Eye (tissue), 1 donor: ENCODE results near the gene DGKD.
A peak's percentile ranks its signal among the peaks of the same experiment; 100 is the strongest.
"Not testable (repeated sequence)": the region's sequence is repeated elsewhere in the genome, so short reads cannot be mapped to it uniquely, and the experiment has no call there.

Experiments
- DNase-seq: peaks from one replicate; pipeline ENCODE4 v3.0.0-alpha.2; 2015

DGKD gene

GRCh38 chr2:233365861-233366520 is 11.7 kb downstream of the DGKD start:
- no peak for DNase-seq

DNA sequence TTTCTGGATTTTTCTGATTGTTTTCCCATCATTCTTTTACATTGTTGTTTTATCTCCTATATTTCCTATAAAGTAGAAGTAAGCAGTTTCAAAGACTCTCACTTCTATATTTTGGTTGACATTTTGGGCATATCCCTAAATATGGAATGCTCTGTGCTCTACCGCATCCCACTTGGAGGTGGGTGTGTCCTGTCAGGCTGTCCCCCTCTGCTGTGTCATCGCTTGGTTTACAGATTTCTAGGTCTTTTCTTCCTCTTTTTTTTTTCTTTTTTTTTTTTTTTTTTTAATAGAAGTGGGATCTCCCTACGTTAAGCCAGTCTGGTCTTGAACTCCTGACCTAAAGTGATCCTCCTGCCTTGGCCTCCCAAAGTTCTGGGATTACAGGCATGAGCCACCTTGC is 13.3 kb downstream of the DGKD start:
- no peak for DNase-seq

- DNase-seq, result no peak
Measured at GRCh38 chr2:233368756-233369155, 14.5 kb downstream of the DGKD start.

DNA sequence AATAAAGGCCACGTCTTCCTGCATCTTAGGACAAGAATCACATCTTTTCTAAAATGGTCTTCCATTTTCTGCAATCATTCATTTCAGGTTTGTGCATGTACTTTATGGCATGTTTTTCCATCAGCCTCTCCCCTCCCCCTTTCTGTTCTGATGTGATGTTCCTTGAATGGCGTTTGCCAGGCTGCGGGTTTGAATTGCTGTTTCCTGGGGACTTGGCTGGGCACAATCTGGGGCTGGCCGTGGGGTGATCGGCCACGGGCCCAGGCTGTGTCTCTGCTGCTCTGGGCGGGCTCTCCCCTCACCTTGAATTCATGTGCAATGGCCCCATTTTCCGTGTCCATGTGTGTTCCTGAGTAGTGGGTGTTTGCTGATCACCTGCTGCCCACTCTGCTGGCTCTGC is 15.2 kb downstream of the DGKD start:
- no peak for DNase-seq

DNA sequence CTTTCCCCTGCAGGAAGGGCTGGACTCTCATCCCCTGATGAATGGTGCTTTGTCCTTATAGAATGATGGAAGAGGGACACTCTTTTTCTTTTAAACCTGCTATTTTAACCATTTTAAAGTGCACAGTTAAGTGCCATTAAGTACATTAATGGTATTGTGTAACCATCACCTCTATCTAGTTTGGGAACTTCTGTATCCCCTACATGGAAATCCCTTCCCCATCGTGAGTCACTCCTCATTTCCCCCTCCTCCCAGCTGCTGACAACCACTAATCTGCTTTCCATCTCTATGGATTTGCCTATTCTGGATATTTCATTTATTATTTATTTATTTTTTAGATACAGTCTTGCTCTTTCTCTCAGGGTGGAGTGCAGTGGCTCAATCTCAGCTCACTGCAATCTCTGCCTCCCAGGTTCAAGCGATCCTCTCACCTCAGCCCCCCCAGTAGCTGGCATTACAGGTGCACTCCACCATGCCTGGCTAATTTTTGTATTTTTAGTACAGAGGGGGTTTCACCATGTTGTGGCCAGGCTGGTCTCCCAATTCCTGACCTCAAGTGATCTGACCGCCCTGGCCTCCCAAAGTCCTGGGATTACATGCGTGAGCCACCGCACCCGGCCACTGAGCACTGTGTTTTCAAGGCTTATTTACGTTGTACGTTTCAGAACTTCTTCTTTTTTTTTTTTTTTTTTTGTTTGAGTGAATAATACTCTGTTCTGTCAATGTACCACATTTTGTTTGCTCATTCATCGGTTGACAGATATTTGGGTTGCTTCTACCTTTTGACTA is 15.8 kb downstream of the DGKD start:
- no peak for DNase-seq

- DNase-seq, result no peak
Measured at GRCh38 chr2:233371641-233372040, 17.3 kb downstream of the DGKD start.

DNA sequence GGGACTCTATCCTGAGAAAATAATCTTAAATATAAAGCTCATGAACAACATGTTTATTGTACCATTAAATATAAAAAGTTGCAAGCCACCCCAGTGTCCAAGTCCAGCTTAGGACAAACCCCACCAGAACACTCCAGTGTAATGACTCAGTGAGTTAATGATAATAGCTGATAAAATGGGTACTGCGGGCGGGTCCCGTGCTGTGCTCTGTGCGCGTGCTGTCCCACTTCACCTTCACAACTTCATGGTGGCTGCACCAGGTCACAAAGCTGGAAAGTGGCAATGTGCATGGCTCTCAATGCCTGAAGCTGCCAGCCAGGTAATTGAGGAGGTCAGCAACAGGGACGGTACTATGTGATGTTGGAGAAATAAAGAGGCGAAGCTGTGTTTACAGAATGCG is 18.6 kb downstream of the DGKD start:
- no peak for DNase-seq

GRCh38 chr2:233373316-233373715 is 19.0 kb downstream of the DGKD start:
- no peak for DNase-seq

DNA sequence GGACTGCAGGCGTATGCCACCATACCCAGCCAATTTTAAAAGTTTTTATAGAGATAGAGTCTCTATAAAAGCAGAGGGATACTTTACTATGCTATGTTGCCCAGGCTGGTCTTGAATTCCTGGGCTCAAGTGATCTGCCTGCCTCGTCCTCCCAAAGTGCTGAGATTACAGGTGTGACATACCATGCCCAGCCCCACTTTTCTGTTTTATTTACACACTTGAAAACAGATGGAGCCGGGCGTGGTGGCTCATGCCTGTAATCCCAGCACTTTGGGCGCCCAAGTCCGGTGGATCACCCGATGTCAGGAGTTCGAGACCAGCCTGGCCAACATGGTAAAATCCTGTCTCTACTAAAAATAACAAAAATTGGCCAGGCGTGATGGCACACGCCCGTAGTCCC is 20.5 kb downstream of the DGKD start:
- DNase-seq, result not testable (repeated sequence)

- no peak for DNase-seq
Measured at GRCh38 chr2:233375490-233376314, 21.4 kb downstream of the DGKD start.

DNA sequence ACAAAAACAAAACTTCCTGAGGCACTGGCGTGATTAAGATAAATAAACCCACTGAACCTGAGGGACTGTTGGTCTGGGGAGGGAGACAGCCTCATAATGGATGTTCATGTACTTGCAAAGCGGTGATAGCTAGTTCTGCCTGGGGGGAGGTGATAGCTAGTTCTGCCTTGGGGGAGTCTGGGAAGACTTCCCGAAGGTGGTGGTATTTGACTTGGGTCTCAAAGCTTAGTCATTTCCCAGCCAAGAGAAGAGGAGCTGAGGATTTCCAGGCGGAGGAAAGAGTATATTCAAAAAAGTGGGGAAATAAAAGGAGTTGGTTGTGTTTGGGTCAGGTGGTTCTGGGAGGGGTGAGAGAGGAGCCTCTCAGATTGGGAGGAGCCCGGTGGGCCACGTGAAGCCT is 24.7 kb downstream of the DGKD start:
- no peak for DNase-seq

GRCh38 chr2:233379441-233379840 is 25.1 kb downstream of the DGKD start:
- no peak for DNase-seq

- DNase-seq, result peak; percentile 63
Measured at GRCh38 chr2:233380132-233380895, 26.0 kb downstream of the DGKD start.

DNA sequence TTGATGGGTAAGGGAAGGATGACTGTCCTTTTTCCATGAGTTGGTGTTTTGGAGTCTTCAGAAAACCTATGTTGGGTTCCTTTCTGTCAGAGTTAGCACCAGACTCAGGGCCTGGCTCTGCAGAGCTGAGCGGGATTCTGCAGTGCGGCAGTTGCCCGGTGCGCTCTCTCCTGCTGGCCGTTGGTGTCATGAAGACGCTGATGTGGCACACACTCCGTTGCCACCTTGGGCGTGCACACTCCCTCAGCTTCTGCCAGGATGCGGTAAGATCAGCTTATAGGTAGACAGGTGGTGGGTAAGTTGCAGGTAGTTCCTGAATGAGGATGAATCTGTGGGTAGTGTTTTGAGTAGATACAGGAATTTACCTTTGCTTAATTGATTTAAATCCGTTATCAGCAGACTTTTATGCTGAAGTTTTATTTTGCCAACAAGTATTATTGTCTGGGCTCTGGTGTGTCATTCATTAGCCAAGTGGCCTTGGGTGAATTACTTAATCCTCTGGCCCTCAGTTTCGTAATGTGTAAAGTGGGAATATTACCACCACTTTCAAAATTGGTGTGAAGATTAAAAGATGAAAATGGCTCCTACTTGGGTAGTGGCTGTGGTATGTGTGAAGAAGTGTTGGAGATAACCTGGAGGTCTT is 26.8 kb downstream of the DGKD start:
- DNase-seq, result no peak

DNA sequence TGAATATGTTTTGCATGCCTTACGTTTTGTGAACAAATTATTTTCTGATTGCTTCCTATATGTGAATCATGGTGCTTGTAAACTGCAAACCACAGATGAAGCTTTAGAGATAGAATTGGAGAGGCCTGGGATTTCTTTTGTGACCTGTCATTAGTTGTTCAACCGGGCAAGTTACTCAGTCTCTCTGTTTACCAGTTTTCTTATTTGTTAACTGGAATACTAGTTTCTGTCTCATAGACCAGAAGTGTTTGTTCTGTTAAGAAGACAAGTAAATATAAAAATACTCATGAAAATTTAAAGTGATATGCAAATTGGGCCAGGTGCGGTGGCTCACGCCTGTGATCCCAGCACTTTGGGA is 27.3 kb downstream of the DGKD start:
- no peak for DNase-seq

GRCh38 chr2:233384015-233384414 is 29.7 kb downstream of the DGKD start:
- no peak for DNase-seq

DNA sequence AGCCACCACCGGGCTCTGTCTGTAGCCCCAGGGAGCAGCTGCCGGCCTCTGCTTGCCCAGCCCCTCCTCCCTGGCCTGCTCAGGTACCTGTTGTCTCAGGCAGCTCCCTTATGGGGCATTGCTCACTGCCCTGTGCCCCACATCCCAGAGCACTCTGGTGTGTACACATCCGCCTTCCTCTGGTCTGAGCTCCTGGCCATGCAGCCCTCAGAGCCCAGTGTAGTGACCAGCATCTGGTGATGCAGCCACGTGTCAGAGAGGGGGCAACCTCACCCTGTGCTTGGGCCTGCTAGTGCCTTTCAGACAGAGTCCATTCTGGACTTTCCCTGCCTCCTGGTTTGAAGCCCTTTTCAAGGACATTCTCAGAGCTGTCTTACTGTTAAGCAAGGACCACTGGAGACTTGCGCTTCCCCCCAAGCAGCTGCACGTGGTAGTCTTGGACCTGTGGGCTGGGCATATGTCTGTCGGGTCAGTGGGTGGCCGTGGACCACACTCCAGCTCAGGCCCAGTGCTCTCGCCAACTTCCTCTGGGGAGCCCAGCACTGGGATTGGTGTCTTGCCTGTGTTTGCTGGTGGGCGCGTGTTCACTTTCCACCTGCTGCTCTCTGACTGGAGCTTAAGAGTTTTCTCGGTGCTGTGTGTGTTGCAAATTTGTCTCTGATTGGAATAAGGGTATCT is 30.7 kb downstream of the DGKD start:
- DNase-seq, result no peak

- DNase-seq, result peak; percentile 31
Measured at GRCh38 chr2:233385489-233386044, 31.3 kb downstream of the DGKD start.

- DNase-seq, result no peak
Measured at GRCh38 chr2:233386382-233387041, 32.2 kb downstream of the DGKD start.

GRCh38 chr2:233387225-233387624 is 32.9 kb downstream of the DGKD start:
- no peak for DNase-seq
